ENCODE measurements around the gene PAQR3. TPM values are rescaled to one million over a fixed set of nuclear protein-coding genes. Genes with fewer than 3 reads are reported as not detected.

PAQR3 gene
- total and polyA plus RNA-seq, 9 of the 15 experiments (the other 6 are each of a cell fraction or from before 2014, with no cell fraction given): 10.7 to 77.1 (median 31.6) TPM

GRCh38 chr4:78923464-78924312 lies 15.6 kb downstream of the PAQR3 start:
- Histone ChIP-seq H3K36me3 (ENCODE audit: control insufficient read depth, insufficient read depth, low read length) (peaks cover 65% of the 10 kb centered on the region), H3K9me3 (replicated peaks; ENCODE audit: control insufficient read depth, insufficient read depth, low read depth, low read length) (no peaks in the 10 kb centered on the region), H3K9me1 (ENCODE audit: control insufficient read depth, insufficient read depth, low read length) (no peaks in the 10 kb centered on the region), H3K4me1 (replicated peaks in 1 of 2; ENCODE audit: control insufficient read depth in 2 of 2, insufficient read depth in 2 of 2, low read length in 2 of 2) (peaks cover 0 to 8% of the 10 kb centered on the region in 2 experiments; a peak in 2 of 5 replicates), H3K9ac (ENCODE audit: insufficient read depth in 1 of 2, low read depth in 2 of 2, low read length in 2 of 2) (no peak overlapping the region), H3K4me3 (no peak overlapping the region), H3K4me2 (ENCODE audit: insufficient read depth, low read length) (no peak overlapping the region), H3K79me2 (ENCODE audit: control insufficient read depth, insufficient read depth, low read length) (no peaks in the 10 kb centered on the region), H4K20me1 (replicated peaks; ENCODE audit: control insufficient read depth, insufficient read depth, low read length) (no peaks in the 10 kb centered on the region), H3K27me3 (ENCODE audit: control insufficient read depth in 2 of 2, insufficient read depth in 2 of 2, low read length in 2 of 2) (no peaks in the 10 kb centered on the region), H3K27ac (ENCODE audit: extremely low read depth, low read depth, low read length) (no peak overlapping the region), H2AFZ (ENCODE audit: low read depth, low read length) (no peak overlapping the region)
- intact Hi-C loops (cut with micrococcal nuclease) (loop anchor here (5.0 kb wide), 1 partner anchor 311 kb away; no protein-coding TSS in a partner anchor), in situ Hi-C loops (cut with MboI) (no loop called here)
- BruUV-seq (replicated peaks): no TSS peak
- 55% methylated on average over 4 of the region's 4 CpGs for WGBS (ENCODE audit: insufficient coverage, low coverage, missing lambda C conversion rate)
- ChIA-PET POLR2A (interaction anchor here (2.1 kb wide), 1 partner anchor 8 kb away, joined by 7 read pairs; no protein-coding TSS in a partner anchor), CTCF (ENCODE audit: low intra/inter-chr PET ratio) (no interaction called here)
- FAIRE-seq: peak; percentile 60
- ATAC-seq: peak; percentile 68
- peak in 1 of 4 experiments; percentile 15 for DNase-seq (ENCODE audit: extremely low read depth in 1 of 4, low spot score in 3 of 4)
- TF ChIP-seq CTCF (IDR thresholded peaks at IDR 0.05 in 2 of 3, conservative IDR thresholded peaks at IDR 0.05 in 1 of 3; ENCODE audit: insufficient read depth in 2 of 3, low read depth in 1 of 3, low read length in 3 of 3) (peak in 2 of 3 experiments; percentile 23 to 42; a peak in 2 of 6 replicates), SMC3 (conservative IDR thresholded peaks at IDR 0.05; ENCODE audit: insufficient read depth, low read depth, low read length) (0 out of 2 replicates have a peak, but pooled peaks have one; percentile 11), MED1 (CRISPR knock-in tag; IDR thresholded peaks at IDR 0.05; ENCODE audit: borderline replicate concordance) (no peak), CGGBP1 (CRISPR knock-in tag; IDR thresholded peaks at IDR 0.05) (no peak), ZNF217 (CRISPR knock-in tag; IDR thresholded peaks at IDR 0.05) (no peak), ZMIZ1 (IDR thresholded peaks at IDR 0.05; ENCODE audit: low read depth in 2 of 2, low read length in 2 of 2) (no peak), RAD21 (CRISPR knock-in tag; conservative IDR thresholded peaks at IDR 0.05 in 1 of 2, IDR thresholded peaks at IDR 0.05 in 1 of 2) (peak; percentile 23 to 54; a peak in 3 of 4 replicates)

Data from K562 (cell line).